Activated naive CD8-positive, alpha-beta T cell treated with anti-CD3 and anti-CD28 coated beads, Interleukin-2, amount 10 ng/mL, durations not matched to agents 7 days and 5 days (primary cell): ENCODE measurements around the gene TXLNA. TPM values are rescaled to one million over a fixed set of nuclear protein-coding genes. Genes with fewer than 3 reads are reported as not detected.
A peak's percentile ranks its signal among the peaks of the same experiment; 100 is the strongest.

ENCODE experiments used
- ATAC-seq: fragments of 150-1000 bp; cut with Tn5 transposase; one replicate; pipeline ENCODE4 v1.10.0; 2021; ENCODE audit warnings: low read depth, moderate library complexity
- POLR2A ChIA-PET: fragments of 350-600 bp; sonication (Branson Sonifier 250); formaldehyde crosslinking; loops from one replicate; lab custom pipeline; 2021; ENCODE audit warnings: antibody characterized with exemption; lab: Charles Lee
- DNase-seq: peaks from one replicate; pipeline ENCODE4 v3.0.0; 2021
- H3K27ac Mint-ChIP-seq: one replicate; pipeline ENCODE4 v1.8.0; 2022; ENCODE audit warnings: mild to moderate bottlenecking, mixed read lengths
- H3K27me3 Mint-ChIP-seq: one replicate; pipeline ENCODE4 v1.8.0; 2022; ENCODE audit warnings: mild to moderate bottlenecking, moderate library complexity, mixed read lengths
- H3K36me3 Mint-ChIP-seq: one replicate; pipeline ENCODE4 v1.8.0; 2021; ENCODE audit warnings: mild to moderate bottlenecking, mixed read lengths
- H3K4me1 Mint-ChIP-seq: one replicate; pipeline ENCODE4 v1.8.0; 2021; ENCODE audit warnings: mixed read lengths
- H3K4me3 Mint-ChIP-seq: one replicate; pipeline ENCODE4 v1.8.0; 2022; ENCODE audit warnings: mild to moderate bottlenecking, moderate library complexity, mixed read lengths
- H3K9me3 Mint-ChIP-seq: one replicate; pipeline ENCODE4 v1.8.0; 2021; ENCODE audit warnings: mixed read lengths
- total RNA-seq, 2 experiments: library from RNA; stranded (reverse); gene quantifications; one replicate each; pipeline ENCODE4 v1.2.3, GENCODE V29; 2021

TXLNA gene
- total RNA-seq, 2 experiments from 2014 or later: 62.5 to 68.8 TPM

- H3K27me3 Mint-ChIP-seq: peaks cover 2% of the 10 kb centered on the region
- ATAC-seq: peak; percentile 61
- H3K36me3 Mint-ChIP-seq: peaks cover 36% of the 10 kb centered on the region
- peak overlapping the region; percentile 91 for H3K27ac Mint-ChIP-seq
- peak overlapping the region; percentile 84 for H3K4me3 Mint-ChIP-seq
- no peaks in the 10 kb centered on the region for H3K9me3 Mint-ChIP-seq
- POLR2A ChIA-PET: interaction anchor here (0.6 to 3.1 kb wide), 20 partner anchors 9 to 557 kb away, joined by 3 to 37 read pairs (median 5); partner anchors contain the start of genes BSDC1, KPNA6, LCK and MARCKSL1
- H3K4me1 Mint-ChIP-seq: peaks cover 54% of the 10 kb centered on the region
- peak; percentile 88 for DNase-seq
Measured at GRCh38 chr1:32201011-32201855, 21.8 kb downstream of the TXLNA start.

GRCh38 chr1:32204943-32205361 lies 25.5 kb downstream of the TXLNA start:
- no peak for DNase-seq
- Mint-ChIP-seq H3K36me3 (peaks cover 25% of the 10 kb centered on the region), H3K4me3 (peak overlapping the region; percentile 90), H3K9me3 (no peaks in the 10 kb centered on the region), H3K4me1 (peaks cover 35% of the 10 kb centered on the region), H3K27ac (no peak overlapping the region), H3K27me3 (no peaks in the 10 kb centered on the region)
- ATAC-seq: no peak
- POLR2A ChIA-PET: interaction anchor here (0.6 to 2.6 kb wide), 10 partner anchors 10 to 132 kb away, joined by 3 to 15 read pairs (median 6); partner anchors contain the start of genes EIF3I, FAM167B, MARCKSL1 and TMEM234

- Mint-ChIP-seq H3K27me3 (no peaks in the 10 kb centered on the region), H3K9me3 (no peaks in the 10 kb centered on the region), H3K4me1 (peaks cover 29% of the 10 kb centered on the region), H3K4me3 (peak within 1 kb of the TSS; percentile 90), H3K36me3 (peaks cover 25% of the 10 kb centered on the region), H3K27ac (peak within 1 kb of the TSS; percentile 85)
- ATAC-seq: peak; percentile 74
- peak; percentile 87 for DNase-seq
- POLR2A ChIA-PET: interaction anchor here (0.9 to 2.6 kb wide), 13 partner anchors 8 to 133 kb away, joined by 3 to 15 read pairs (median 5); partner anchors contain the start of genes EIF3I, FAM167B, KPNA6 and MARCKSL1
Measured at GRCh38 chr1:32205401-32206370, 26.2 kb downstream of the TXLNA start, which contains the start of gene IQCC. TSS of gene IQCC (plus strand) at chr1:32205671. CDS start at chr1:32205682, 11 bp downstream.

- peaks cover 16% of the 10 kb centered on the region for H3K4me1 Mint-ChIP-seq
- H3K27me3 Mint-ChIP-seq: no peaks in the 10 kb centered on the region
- peaks cover 16% of the 10 kb centered on the region for H3K36me3 Mint-ChIP-seq
- no peak overlapping the region for H3K4me3 Mint-ChIP-seq
- DNase-seq (no peak), ATAC-seq (no peak)
- POLR2A ChIA-PET: interaction anchor here (1.6 kb wide), 1 partner anchor 9 kb away, joined by 3 read pairs; no protein-coding TSS in a partner anchor
- no peaks in the 10 kb centered on the region for H3K9me3 Mint-ChIP-seq
- no peak overlapping the region for H3K27ac Mint-ChIP-seq
Measured at GRCh38 chr1:32208469-32208868, 29.0 kb downstream of the TXLNA start.

- H3K4me1 Mint-ChIP-seq: peaks cover 15% of the 10 kb centered on the region
- peaks cover 14% of the 10 kb centered on the region for H3K36me3 Mint-ChIP-seq
- DNase-seq: no peak
- no peaks in the 10 kb centered on the region for H3K27me3 Mint-ChIP-seq
- no peaks in the 10 kb centered on the region for H3K9me3 Mint-ChIP-seq
- POLR2A ChIA-PET: interaction anchor here (1.6 to 2.2 kb wide), 2 partner anchors 8 to 10 kb away, joined by 3 to 8 read pairs; partner anchors contain the start of gene CCDC28B
- no peak for ATAC-seq
- no peak within 1 kb of the TSS for H3K27ac Mint-ChIP-seq
- no peak within 1 kb of the TSS for H3K4me3 Mint-ChIP-seq
Measured at GRCh38 chr1:32208891-32209328, 29.4 kb downstream of the TXLNA start, which contains the start of gene DCDC2B. TSS of gene DCDC2B (plus strand) at chr1:32209089. CDS start at chr1:32209094, 5 bp downstream.

- DNase-seq: peak; percentile 53
- peaks cover 11% of the 10 kb centered on the region for H3K4me1 Mint-ChIP-seq
- H3K27ac Mint-ChIP-seq: peak overlapping the region; percentile 60
- H3K36me3 Mint-ChIP-seq: no peaks in the 10 kb centered on the region
- POLR2A ChIA-PET: interaction anchor here (0.5 to 3.0 kb wide), 14 partner anchors 10 to 1206 kb away, joined by 3 to 16 read pairs (median 4); partner anchors contain the start of genes CCDC28B, IQCC, LCK and MARCKSL1
- no peak overlapping the region for H3K4me3 Mint-ChIP-seq
- no peaks in the 10 kb centered on the region for H3K27me3 Mint-ChIP-seq
- ATAC-seq: peak; percentile 86
- H3K9me3 Mint-ChIP-seq: no peaks in the 10 kb centered on the region
Measured at GRCh38 chr1:32215629-32216480, 36.4 kb downstream of the TXLNA start.

- ATAC-seq (no peak), DNase-seq (no peak)
- Mint-ChIP-seq H3K4me1 (peaks cover 16% of the 10 kb centered on the region), H3K4me3 (no peak overlapping the region), H3K27ac (peak overlapping the region; percentile 59), H3K27me3 (no peaks in the 10 kb centered on the region), H3K36me3 (no peaks in the 10 kb centered on the region), H3K9me3 (no peaks in the 10 kb centered on the region)
- POLR2A ChIA-PET: interaction anchor here (1.1 to 3.0 kb wide), 12 partner anchors 11 to 119 kb away, joined by 3 to 16 read pairs (median 5); partner anchors contain the start of genes CCDC28B, IQCC, LCK and MARCKSL1
Measured at GRCh38 chr1:32216566-32216965, 37.1 kb downstream of the TXLNA start.

GRCh38 chr1:32219022-32219421 lies 39.5 kb downstream of the TXLNA start:
- H3K4me3 Mint-ChIP-seq: no peak overlapping the region
- DNase-seq: no peak
- no peak overlapping the region for H3K27ac Mint-ChIP-seq
- no peak for ATAC-seq
- H3K36me3 Mint-ChIP-seq: peaks cover 2% of the 10 kb centered on the region
- H3K9me3 Mint-ChIP-seq: no peaks in the 10 kb centered on the region
- POLR2A ChIA-PET: no interaction called here
- peaks cover 24% of the 10 kb centered on the region for H3K4me1 Mint-ChIP-seq
- no peaks in the 10 kb centered on the region for H3K27me3 Mint-ChIP-seq

- DNase-seq (no peak), ATAC-seq (no peak)
- Mint-ChIP-seq H3K36me3 (peaks cover 8% of the 10 kb centered on the region), H3K4me1 (peaks cover 21% of the 10 kb centered on the region), H3K27ac (peak overlapping the region; percentile 43), H3K27me3 (no peaks in the 10 kb centered on the region), H3K4me3 (peak overlapping the region; percentile 96), H3K9me3 (no peaks in the 10 kb centered on the region)
- POLR2A ChIA-PET: interaction anchor here (0.9 to 2.0 kb wide), 4 partner anchors 10 to 53 kb away, joined by 3 to 11 read pairs (median 4); partner anchors contain the start of gene IQCC
Measured at GRCh38 chr1:32220746-32221580, 41.5 kb downstream of the TXLNA start.

GRCh38 chr1:32221581-32221979 lies 42.1 kb downstream of the TXLNA start:
- H3K4me3 Mint-ChIP-seq: peak overlapping the region; percentile 96
- H3K4me1 Mint-ChIP-seq: peaks cover 23% of the 10 kb centered on the region
- POLR2A ChIA-PET: interaction anchor here (1.0 to 2.2 kb wide), 5 partner anchors 16 to 52 kb away, joined by 3 to 11 read pairs (median 7); partner anchors contain the start of genes IQCC and LCK
- ATAC-seq (no peak), DNase-seq (no peak)
- H3K27me3 Mint-ChIP-seq: no peaks in the 10 kb centered on the region
- H3K9me3 Mint-ChIP-seq: no peaks in the 10 kb centered on the region
- H3K27ac Mint-ChIP-seq: peak overlapping the region; percentile 43
- peaks cover 8% of the 10 kb centered on the region for H3K36me3 Mint-ChIP-seq
